Limb (tissue), 2 donors: Measurements from ENCODE around the gene MAP7D1.
"Not testable (repeated sequence)": the region's sequence is repeated elsewhere in the genome, so short reads cannot be mapped to it uniquely, and the experiment has no call there.

Experiments used
- DNase-seq, 2 donors: peaks; one replicate each; pipeline ENCODE4 v3.0.0-alpha.2; 2016; ENCODE audit errors: extremely low spot score in 2 of 2

The MAP7D1 gene

GRCh38 chr1:36151134-36151844 is 4.7 kb upstream of the MAP7D1 start:
- DNase-seq: no peak

GRCh38 chr1:36151845-36152203 is 4.1 kb upstream of the MAP7D1 start:
- no peak for DNase-seq

- DNase-seq: no peak
These were observed 2.5 kb upstream of the MAP7D1 start for GRCh38 chr1:36153476-36153875.

GRCh38 chr1:36154335-36154734 is 1.6 kb upstream of the MAP7D1 start:
- no peak for DNase-seq

- peak in 1 of 2 donors; percentile 76 for DNase-seq
These were observed 1.1 kb upstream of the MAP7D1 start for GRCh38 chr1:36154765-36155407.

- peak; percentile 74 to 91 for DNase-seq
These were observed 562 bp downstream of the MAP7D1 start for GRCh38 chr1:36156329-36157114.

- DNase-seq: no peak
These were observed 1.3 kb downstream of the MAP7D1 start for GRCh38 chr1:36157115-36157903.

- no peak for DNase-seq
These were observed 2.2 kb downstream of the MAP7D1 start for GRCh38 chr1:36157973-36158826.

GRCh38 chr1:36158827-36159252 is 2.9 kb downstream of the MAP7D1 start:
- not testable (repeated sequence) for DNase-seq

- DNase-seq: no peak
These were observed 3.8 kb downstream of the MAP7D1 start for GRCh38 chr1:36159614-36160387.

- no peak for DNase-seq
These were observed 4.5 kb downstream of the MAP7D1 start for GRCh38 chr1:36160388-36160948.

GRCh38 chr1:36160949-36161485 is 5.1 kb downstream of the MAP7D1 start:
- peak in 1 of 2 donors; percentile 60 for DNase-seq

- DNase-seq: no peak
These were observed 5.9 kb downstream of the MAP7D1 start for GRCh38 chr1:36161641-36162531.

GRCh38 chr1:36162680-36163239 is 6.8 kb downstream of the MAP7D1 start:
- no peak for DNase-seq

GRCh38 chr1:36163426-36163825 is 7.5 kb downstream of the MAP7D1 start:
- no peak for DNase-seq

GRCh38 chr1:36164361-36164760 is 8.4 kb downstream of the MAP7D1 start:
- no peak for DNase-seq

GRCh38 chr1:36165145-36165544 is 9.2 kb downstream of the MAP7D1 start:
- DNase-seq: no peak

GRCh38 chr1:36166136-36166535 is 10.2 kb downstream of the MAP7D1 start:
- no peak for DNase-seq
